NCI-H2171 (cell line): ENCODE data around the gene SOHLH1.
"Not testable (repeated sequence)": the region's sequence is repeated elsewhere in the genome, so short reads cannot be mapped to it uniquely, and the experiment has no call there.

Experiments
- DNase-seq: peaks from one replicate; lab custom pipeline; 2025; lab: John Stamatoyannopoulos, UW

Gene SOHLH1

GRCh38 chr9:135678236-135679017 lies 20.9 kb downstream of the SOHLH1 start:
- DNase-seq, result no peak

- DNase-seq, result no peak
Measured at GRCh38 chr9:135677641-135678168, 21.6 kb downstream of the SOHLH1 start.

- no peak for DNase-seq
Measured at GRCh38 chr9:135676891-135677290, 22.4 kb downstream of the SOHLH1 start.

DNA sequence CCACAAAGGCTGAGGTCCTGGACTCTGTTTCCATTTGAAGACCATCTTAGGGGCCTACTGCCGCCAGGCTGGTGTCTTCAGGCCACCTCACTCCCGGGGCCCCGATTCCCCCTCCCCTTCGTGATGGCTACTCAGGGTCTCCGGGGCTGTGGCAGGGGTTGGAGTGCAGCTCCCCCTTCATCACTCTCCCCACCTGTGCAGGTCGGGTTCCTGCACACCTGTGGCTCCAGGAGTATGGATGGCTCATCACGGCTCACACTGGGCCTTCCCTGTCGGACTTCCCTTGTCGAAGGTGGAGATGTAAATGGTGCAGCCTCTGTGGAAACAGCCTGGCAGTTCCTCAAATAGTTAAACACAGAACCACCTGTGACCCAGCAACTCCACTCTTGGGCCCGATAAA lies 24.3 kb downstream of the SOHLH1 start:
- no peak for DNase-seq

- no peak for DNase-seq
Measured at GRCh38 chr9:135673941-135674340, 25.3 kb downstream of the SOHLH1 start.

- DNase-seq, result not testable (repeated sequence)
Measured at GRCh38 chr9:135672786-135673185, 26.5 kb downstream of the SOHLH1 start.

DNA sequence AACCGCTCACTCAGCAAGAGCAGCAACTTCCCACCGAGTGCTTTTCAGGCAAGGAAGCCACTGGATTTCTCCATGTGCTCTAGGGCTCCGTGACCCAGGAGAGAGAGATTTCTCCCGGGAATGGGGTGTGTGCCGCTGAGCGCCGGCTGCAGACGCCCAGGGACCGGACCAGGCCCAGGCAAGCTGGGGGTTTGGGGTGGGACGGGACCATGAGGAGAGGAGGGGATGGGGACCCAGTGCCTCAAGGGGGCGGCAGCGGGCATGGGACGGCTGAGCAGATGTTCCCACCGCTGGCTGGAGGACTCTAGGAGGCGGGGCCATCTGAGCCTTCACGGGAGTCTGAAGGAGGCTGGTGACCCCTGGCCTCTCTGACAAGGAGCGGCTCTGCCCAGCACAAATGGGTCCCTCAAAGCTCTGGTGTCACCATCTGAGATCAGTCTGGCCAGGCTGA lies 27.7 kb downstream of the SOHLH1 start:
- no peak for DNase-seq

DNA sequence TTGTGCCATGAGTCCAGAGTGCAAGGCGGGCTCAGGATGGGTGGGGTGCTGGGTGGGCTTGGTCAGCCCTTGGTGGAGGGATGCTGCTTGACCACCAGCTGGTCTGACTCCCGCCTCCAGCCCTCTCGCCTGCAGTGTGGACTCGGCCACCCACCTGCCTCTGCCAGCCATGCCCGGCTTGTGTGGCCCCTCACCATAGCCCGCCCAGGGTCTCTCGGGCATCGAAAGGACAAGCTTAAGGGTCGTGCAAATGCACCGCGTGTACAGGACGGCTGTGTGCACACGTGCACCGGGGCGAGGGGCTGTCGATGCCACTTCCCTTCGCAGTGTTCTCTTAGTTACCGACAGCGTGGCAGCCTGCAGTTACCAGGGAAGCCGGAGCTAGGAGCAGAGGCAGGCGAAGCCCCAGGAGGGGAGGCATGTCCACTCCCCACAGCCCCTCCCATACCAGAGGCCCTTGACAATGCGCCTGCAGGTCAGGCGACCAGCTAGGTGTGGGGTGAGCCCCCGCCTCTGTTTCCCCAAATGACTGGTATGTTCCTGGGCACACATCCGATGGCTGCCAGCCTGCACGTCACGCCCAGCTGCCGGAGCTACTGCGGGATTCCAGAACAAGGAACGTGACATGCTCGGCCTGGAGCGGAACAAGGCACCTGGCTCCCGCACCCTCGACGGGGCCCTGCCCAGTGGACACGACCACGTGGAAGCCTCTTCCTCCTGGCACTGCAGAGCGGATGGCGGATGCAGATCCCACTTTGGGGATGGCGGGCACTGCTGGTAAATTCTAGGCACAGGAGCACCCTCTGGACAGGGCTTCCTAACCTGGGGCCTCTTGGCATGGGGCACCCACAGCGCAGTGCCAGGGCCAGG lies 28.3 kb downstream of the SOHLH1 start:
- DNase-seq, result no peak

GRCh38 chr9:135669616-135670285 lies 29.5 kb downstream of the SOHLH1 start:
- DNase-seq, result no peak

- not testable (repeated sequence) for DNase-seq
Measured at GRCh38 chr9:135669018-135669417, 30.3 kb downstream of the SOHLH1 start.

DNA sequence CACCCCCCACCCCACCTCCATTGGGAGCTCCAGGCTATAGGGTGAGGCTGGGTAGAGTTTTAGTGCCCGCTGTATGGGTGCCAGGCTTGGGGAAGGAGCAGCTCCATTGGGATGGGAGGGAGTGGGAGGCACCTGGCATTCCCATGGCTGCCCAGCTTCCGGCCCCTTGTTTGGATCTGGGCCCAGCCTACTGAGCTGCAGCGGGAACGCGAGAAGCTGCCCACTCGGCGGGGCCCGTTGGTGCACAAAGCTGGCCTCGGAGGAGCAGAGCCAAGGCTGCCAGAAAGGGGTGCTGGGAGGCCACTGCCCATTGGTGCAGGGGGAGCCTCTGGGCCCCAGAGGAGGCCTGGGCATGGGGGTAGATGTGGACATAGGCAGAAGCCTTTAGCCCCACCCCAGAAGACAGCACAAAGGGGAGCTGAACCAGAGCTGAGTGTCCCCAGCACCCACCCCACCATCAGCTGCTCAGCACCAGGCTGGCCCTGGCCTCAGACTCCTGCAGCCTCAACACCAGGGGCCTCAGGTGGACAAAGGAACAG lies 31.7 kb downstream of the SOHLH1 start:
- no peak for DNase-seq

DNA sequence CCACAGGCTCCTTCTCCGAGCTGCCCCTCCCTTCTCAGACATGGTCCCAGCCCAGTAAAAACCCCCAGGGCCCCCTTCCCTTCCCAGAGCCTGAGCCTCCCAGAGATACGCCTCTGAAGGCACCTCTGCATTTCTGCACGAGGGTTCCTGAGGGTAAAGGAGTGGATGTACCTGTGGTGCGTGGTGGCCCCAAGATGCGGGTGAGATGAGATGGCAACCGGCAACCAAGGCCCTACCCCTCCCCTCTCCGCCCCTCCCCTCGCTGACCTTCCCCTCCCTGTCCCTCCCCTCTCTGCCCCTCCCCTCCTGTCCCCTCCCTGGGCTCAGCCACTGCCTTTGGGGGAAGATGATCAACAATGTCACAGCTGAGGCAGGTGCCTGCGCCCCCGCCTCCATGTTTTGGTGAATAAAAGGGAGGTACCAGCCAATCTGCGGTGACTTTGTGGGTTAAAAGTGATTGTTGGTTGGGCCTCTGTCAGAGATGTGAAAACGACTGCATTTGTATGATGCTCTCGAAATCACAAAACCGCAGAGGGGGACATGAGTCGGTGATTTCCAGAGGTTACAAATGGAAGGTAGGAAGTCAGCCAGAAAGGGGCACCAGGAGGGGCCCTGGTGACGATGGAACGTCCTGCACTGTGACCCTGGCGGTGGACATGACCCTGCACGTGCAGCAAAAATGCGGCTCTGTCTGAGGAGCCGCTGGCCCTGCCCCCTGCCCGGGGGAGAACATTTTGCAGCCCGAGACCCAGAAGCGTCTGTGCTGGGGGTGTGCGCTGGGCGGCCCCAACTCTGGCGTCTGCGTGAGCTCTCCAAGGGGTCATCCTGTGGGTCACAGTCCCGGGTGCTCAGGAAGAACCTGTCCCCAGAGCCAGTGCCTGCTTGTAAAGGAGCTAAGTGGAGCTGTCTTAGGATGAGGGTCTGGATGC lies 32.5 kb downstream of the SOHLH1 start:
- no peak for DNase-seq

GRCh38 chr9:135665795-135666189 lies 33.5 kb downstream of the SOHLH1 start:
- no peak for DNase-seq

- no peak for DNase-seq
Measured at GRCh38 chr9:135664801-135665794, 34.2 kb downstream of the SOHLH1 start.

GRCh38 chr9:135664266-135664665 lies 35.0 kb downstream of the SOHLH1 start:
- DNase-seq, result no peak

DNA sequence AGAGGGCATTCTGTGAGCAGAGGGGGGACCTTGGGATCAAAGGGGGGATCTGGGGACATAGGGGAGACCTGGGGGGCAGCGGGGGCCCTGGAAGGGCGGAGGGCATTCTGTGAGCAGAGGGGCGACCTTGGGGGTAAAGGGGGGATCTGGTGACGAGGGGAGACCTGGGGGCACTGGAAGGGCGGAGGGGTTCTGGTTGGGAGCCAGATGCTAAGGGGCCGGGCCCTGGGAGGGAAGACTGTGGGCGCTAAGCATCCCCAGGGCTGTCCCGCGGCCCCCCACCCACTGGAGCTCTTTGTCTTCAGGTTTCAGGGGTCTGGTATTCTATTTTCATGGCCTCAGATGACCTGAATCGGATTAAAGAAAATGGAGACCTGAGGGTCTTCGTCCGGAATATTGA lies 35.4 kb downstream of the SOHLH1 start:
- no peak for DNase-seq

GRCh38 chr9:135663451-135663770 lies 35.9 kb downstream of the SOHLH1 start:
- no peak for DNase-seq

DNA sequence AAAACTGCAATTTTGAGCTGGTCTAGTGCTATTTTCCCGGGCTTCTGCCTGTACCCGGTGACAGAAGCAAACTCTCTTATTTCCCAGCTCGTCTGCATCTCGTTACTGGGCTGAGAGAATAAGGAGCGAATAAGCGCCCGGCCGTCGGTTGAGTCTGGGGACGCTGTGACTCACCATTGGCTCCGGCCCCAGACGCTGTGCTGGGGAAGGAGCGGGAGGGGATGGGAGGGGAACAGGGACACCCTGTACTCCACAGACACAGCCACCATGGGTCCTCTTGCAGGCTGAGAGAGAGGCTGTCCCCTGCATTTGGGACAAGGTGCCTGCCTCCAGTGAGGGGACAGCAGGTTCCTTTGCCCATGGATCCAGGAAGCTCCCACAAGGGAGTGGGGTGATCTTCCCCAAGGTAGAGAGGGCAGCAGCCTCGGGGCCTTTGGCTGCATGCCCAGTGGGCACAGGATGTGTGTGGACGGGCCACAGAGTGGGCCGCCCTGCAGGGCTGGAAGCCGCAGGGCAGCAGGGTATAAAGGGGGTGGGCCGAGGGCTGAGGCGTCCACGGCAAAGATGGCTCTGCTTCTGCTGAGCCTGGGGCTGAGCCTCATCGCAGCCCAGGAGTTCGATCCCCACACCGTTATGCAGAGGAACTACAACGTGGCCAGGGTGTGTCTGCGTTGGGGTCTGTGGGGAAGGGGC lies 36.4 kb downstream of the SOHLH1 start, which contains the start of gene LCN9:
Gene LCN9 (plus strand): TSS at position 552 of the 693 bp plus-strand sequence. CDS start 13 bp downstream, at position 565.
- DNase-seq, result no peak
